Measurements from ENCODE around the gene CSK.

GRCh38 chr15:74768099-74768770 is 13.6 kb upstream of the CSK start:
- TF ChIP-seq CTCF (IDR thresholded peaks at IDR 0.05) = no peak
- no peak for TF ChIP-seq POLR2A (IDR thresholded peaks at IDR 0.05)
